ENCODE measurements around the gene TRIM2.

GRCh38 chr4:153255233-153255632, 51.0 kb downstream of the TRIM2 start:
- TF ChIP-seq, protein P1, sequence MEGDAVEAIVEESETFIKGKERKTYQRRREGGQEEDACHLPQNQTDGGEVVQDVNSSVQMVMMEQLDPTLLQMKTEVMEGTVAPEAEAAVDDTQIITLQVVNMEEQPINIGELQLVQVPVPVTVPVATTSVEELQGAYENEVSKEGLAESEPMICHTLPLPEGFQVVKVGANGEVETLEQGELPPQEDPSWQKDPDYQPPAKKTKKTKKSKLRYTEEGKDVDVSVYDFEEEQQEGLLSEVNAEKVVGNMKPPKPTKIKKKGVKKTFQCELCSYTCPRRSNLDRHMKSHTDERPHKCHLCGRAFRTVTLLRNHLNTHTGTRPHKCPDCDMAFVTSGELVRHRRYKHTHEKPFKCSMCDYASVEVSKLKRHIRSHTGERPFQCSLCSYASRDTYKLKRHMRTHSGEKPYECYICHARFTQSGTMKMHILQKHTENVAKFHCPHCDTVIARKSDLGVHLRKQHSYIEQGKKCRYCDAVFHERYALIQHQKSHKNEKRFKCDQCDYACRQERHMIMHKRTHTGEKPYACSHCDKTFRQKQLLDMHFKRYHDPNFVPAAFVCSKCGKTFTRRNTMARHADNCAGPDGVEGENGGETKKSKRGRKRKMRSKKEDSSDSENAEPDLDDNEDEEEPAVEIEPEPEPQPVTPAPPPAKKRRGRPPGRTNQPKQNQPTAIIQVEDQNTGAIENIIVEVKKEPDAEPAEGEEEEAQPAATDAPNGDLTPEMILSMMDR (IDR thresholded peaks at IDR 0.05), result no peak
- no peak for TF ChIP-seq POLR2AphosphoS5 (IDR thresholded peaks at IDR 0.05)
